SK-N-SH (cell line): ENCODE measurements around the gene IFITM1.

ENCODE experiments used
- EP300 ChIP-seq, 2 experiments: IDR thresholded peaks; 2 replicates each; pipeline versions ENCODE4 v1.4.0 to v1.6.1; 2012; ENCODE audit warnings: borderline replicate concordance in 1 of 2, low read depth in 1 of 2, low read length in 1 of 2
- FOSL2 ChIP-seq: IDR thresholded peaks from 2 replicates; pipeline ENCODE4 v1.4.0; 2012; ENCODE audit warnings: low read depth, mild to moderate bottlenecking, moderate library complexity, borderline replicate concordance
- FOXM1 ChIP-seq: IDR thresholded peaks from 2 replicates; pipeline ENCODE4 v1.4.0; 2012; ENCODE audit warnings: low read depth, mild to moderate bottlenecking
- IRF3 ChIP-seq: fragments of 150-350 bp; IDR thresholded peaks from 2 replicates; pipeline ENCODE4 v1.6.1; 2016; ENCODE audit warnings: mild to moderate bottlenecking, low read depth, low read length
- JUND ChIP-seq: IDR thresholded peaks from 2 replicates; pipeline ENCODE4 v1.4.0; 2012
- MAX ChIP-seq: IDR thresholded peaks from 2 replicates; pipeline ENCODE4 v1.4.0; 2012; ENCODE audit warnings: low read depth
- POLR2AphosphoS5 ChIP-seq: IDR thresholded peaks from 2 replicates; pipeline ENCODE4 v1.6.1; 2012; ENCODE audit warnings: low read depth, low read length
- RAD21 ChIP-seq: IDR thresholded peaks from 2 replicates; pipeline ENCODE4 v1.6.1; 2012; ENCODE audit warnings: mild to moderate bottlenecking, low read length
- TAF1 ChIP-seq: IDR thresholded peaks from 2 replicates; pipeline ENCODE4 v1.6.1; 2012; ENCODE audit warnings: low read depth, mild to moderate bottlenecking, low read length, moderate library complexity, borderline replicate concordance
- TCF12 ChIP-seq: IDR thresholded peaks from 2 replicates; pipeline ENCODE4 v1.4.0; 2012
- TEAD4 ChIP-seq: IDR thresholded peaks from 2 replicates; pipeline ENCODE4 v1.4.0; 2012; ENCODE audit warnings: mild to moderate bottlenecking, borderline replicate concordance; ENCODE audit not compliant: insufficient read depth
- TF ChIP-seq, protein P1 (sequence below): fragments of 200-600 bp; sonication (generic); IDR thresholded peaks from 2 replicates; pipeline ENCODE4 v1.6.1; 2017; ENCODE audit warnings: antibody characterized with exemption, mild to moderate bottlenecking, moderate library complexity
- TF ChIP-seq, protein P2 (sequence below): IDR thresholded peaks from 2 replicates; pipeline ENCODE4 v1.6.1; 2012; ENCODE audit warnings: mild to moderate bottlenecking, low read depth, low read length, moderate library complexity

DNA sequence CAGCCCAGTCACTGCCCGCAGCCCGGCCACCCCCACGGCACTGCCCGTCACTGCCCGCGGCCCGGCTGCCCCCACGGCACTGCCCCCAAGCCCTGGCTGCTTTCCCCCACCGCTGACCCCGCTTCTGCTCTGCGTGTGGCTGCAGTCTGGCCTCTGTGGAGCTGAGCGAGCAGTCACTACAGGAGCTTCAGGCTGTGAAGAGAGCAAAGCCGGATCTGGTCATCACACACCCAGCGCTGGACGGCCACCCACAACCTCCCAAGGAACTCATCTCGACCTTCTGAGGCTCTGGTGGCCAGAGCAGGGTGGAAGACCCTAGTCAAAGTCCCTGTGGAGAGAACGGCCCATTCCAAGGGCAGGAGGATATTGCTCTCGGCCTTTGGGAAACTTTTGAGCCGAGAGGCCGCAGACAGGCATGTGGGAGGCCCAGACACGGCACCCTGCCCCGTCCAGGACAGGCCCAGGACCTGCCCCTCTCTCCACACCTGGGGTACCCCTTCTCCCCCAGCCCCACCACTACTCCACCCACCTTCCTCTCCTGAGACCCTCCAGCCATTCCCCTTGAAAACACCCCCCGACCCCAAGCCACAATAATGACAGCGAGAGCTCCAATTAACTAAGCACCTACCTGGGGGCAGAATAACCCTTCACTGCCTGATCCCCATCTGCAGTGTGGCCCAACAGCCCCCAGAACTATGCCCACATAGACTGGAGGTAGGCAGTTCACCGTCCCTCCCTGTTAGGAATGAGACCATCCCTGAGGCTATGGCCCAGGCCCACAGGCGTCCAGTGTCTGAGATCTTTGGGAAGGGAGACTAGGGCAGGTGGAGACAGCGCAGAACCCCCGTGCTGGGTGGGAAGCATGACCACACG lies 28.6 kb upstream of the IFITM1 start:
- no peak for TF ChIP-seq TCF12
- TF ChIP-seq, protein P1, sequence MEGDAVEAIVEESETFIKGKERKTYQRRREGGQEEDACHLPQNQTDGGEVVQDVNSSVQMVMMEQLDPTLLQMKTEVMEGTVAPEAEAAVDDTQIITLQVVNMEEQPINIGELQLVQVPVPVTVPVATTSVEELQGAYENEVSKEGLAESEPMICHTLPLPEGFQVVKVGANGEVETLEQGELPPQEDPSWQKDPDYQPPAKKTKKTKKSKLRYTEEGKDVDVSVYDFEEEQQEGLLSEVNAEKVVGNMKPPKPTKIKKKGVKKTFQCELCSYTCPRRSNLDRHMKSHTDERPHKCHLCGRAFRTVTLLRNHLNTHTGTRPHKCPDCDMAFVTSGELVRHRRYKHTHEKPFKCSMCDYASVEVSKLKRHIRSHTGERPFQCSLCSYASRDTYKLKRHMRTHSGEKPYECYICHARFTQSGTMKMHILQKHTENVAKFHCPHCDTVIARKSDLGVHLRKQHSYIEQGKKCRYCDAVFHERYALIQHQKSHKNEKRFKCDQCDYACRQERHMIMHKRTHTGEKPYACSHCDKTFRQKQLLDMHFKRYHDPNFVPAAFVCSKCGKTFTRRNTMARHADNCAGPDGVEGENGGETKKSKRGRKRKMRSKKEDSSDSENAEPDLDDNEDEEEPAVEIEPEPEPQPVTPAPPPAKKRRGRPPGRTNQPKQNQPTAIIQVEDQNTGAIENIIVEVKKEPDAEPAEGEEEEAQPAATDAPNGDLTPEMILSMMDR: no peak
- TF ChIP-seq MAX: no peak
- no peak for TF ChIP-seq POLR2AphosphoS5
- no peak for TF ChIP-seq IRF3
- TF ChIP-seq FOXM1: no peak
- TF ChIP-seq, protein P2, sequence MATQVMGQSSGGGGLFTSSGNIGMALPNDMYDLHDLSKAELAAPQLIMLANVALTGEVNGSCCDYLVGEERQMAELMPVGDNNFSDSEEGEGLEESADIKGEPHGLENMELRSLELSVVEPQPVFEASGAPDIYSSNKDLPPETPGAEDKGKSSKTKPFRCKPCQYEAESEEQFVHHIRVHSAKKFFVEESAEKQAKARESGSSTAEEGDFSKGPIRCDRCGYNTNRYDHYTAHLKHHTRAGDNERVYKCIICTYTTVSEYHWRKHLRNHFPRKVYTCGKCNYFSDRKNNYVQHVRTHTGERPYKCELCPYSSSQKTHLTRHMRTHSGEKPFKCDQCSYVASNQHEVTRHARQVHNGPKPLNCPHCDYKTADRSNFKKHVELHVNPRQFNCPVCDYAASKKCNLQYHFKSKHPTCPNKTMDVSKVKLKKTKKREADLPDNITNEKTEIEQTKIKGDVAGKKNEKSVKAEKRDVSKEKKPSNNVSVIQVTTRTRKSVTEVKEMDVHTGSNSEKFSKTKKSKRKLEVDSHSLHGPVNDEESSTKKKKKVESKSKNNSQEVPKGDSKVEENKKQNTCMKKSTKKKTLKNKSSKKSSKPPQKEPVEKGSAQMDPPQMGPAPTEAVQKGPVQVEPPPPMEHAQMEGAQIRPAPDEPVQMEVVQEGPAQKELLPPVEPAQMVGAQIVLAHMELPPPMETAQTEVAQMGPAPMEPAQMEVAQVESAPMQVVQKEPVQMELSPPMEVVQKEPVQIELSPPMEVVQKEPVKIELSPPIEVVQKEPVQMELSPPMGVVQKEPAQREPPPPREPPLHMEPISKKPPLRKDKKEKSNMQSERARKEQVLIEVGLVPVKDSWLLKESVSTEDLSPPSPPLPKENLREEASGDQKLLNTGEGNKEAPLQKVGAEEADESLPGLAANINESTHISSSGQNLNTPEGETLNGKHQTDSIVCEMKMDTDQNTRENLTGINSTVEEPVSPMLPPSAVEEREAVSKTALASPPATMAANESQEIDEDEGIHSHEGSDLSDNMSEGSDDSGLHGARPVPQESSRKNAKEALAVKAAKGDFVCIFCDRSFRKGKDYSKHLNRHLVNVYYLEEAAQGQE: no peak
- no peak for TF ChIP-seq TAF1
- no peak for TF ChIP-seq RAD21
- TF ChIP-seq FOSL2: no peak
- TF ChIP-seq JUND: no peak
- TF ChIP-seq EP300 (IDR thresholded peaks at IDR 0.05; ENCODE audit: borderline replicate concordance in 1 of 2, low read depth in 1 of 2, low read length in 1 of 2): no peak
- TF ChIP-seq TEAD4: no peak
